Stimulated activated CD8-positive, alpha-beta memory T cell treated with anti-CD3 and anti-CD28 coated beads, Interleukin-7, amount 100 ng/mL, for 48 hours (primary cell): ENCODE data around the gene LMAN2.

Source experiments
- DNase-seq, 2 donors: peaks; one replicate each; pipeline ENCODE4 v3.0.0-alpha.2; 2020; ENCODE audit warnings: low read depth in 1 of 2; ENCODE audit errors: extremely low read depth in 1 of 2

The LMAN2 gene

GRCh38 chr5:177351392-177352329 is at the start of gene LMAN2:
Gene LMAN2 (minus strand): TSS chr5:177351668. CDS start chr5:177351647, 21 bp downstream.
- DNase-seq = peak; percentile 76 to 88

- DNase-seq = no peak
Observed at GRCh38 chr5:177399997-177400868, 48.8 kb upstream of the LMAN2 start, which contains the start of gene PFN3. Gene PFN3 (minus strand): TSS chr5:177400661. CDS start chr5:177400576, 85 bp downstream.

- DNase-seq = no peak
Observed at GRCh38 chr5:177397875-177398390, 46.5 kb upstream of the LMAN2 start.

- no peak for DNase-seq
Observed at GRCh38 chr5:177396807-177397206, 45.3 kb upstream of the LMAN2 start.

- DNase-seq = no peak
Observed at GRCh38 chr5:177396078-177396477, 44.6 kb upstream of the LMAN2 start.

- no peak for DNase-seq
Observed at GRCh38 chr5:177393990-177394389, 42.5 kb upstream of the LMAN2 start.

GRCh38 chr5:177393206-177393765 is 41.8 kb upstream of the LMAN2 start:
- DNase-seq = no peak

GRCh38 chr5:177392765-177393164 is 41.3 kb upstream of the LMAN2 start:
- DNase-seq = no peak

GRCh38 chr5:177390363-177391300 is 39.2 kb upstream of the LMAN2 start:
- peak; percentile 59 to 74 for DNase-seq

- peak in 1 of 2 donors; percentile 53 for DNase-seq
Observed at GRCh38 chr5:177389241-177390169, 38.0 kb upstream of the LMAN2 start.

- DNase-seq = no peak
Observed at GRCh38 chr5:177388521-177389052, 37.1 kb upstream of the LMAN2 start.

GRCh38 chr5:177387405-177387804 is 35.9 kb upstream of the LMAN2 start:
- DNase-seq = no peak

GRCh38 chr5:177386542-177386941 is 35.1 kb upstream of the LMAN2 start:
- DNase-seq = no peak

- DNase-seq = no peak
Observed at GRCh38 chr5:177385720-177386119, 34.3 kb upstream of the LMAN2 start.

GRCh38 chr5:177384134-177384533 is 32.7 kb upstream of the LMAN2 start, which contains the start of gene SLC34A1:
Gene SLC34A1 (plus strand): TSS chr5:177384434. CDS start chr5:177385742, 1,308 bp downstream.
- no peak for DNase-seq

GRCh38 chr5:177383181-177383580 is 31.7 kb upstream of the LMAN2 start:
- DNase-seq = no peak

- no peak for DNase-seq
Observed at GRCh38 chr5:177382423-177383029, 31.1 kb upstream of the LMAN2 start.

GRCh38 chr5:177380805-177381126 is 29.3 kb upstream of the LMAN2 start:
- DNase-seq = no peak
